Vagina (tissue), 2 donors: ENCODE results near the gene RNASEL. TPM values are rescaled to one million over a fixed set of nuclear protein-coding genes. Genes with fewer than 3 reads are reported as not detected.
"Not testable (repeated sequence)": the region's sequence is repeated elsewhere in the genome, so short reads cannot be mapped to it uniquely, and the experiment has no call there.

Experiments used
- DNase-seq, 2 donors: peaks; one replicate each; pipeline ENCODE4 v3.0.0-alpha.2; 2017; ENCODE audit errors: extremely low spot score in 2 of 2
- H3K27ac ChIP-seq: fragments of 200-600 bp; sonication (generic); one replicate; pipeline ENCODE4 v1.5.1; 2019
- H3K27me3 ChIP-seq: fragments of 200-600 bp; sonication (generic); one replicate; pipeline ENCODE4 v1.5.1; 2019
- H3K36me3 ChIP-seq, 2 donors: fragments of 200-600 bp; sonication (generic); one replicate each; pipeline ENCODE4 v1.5.1; 2017 to 2019
- H3K4me1 ChIP-seq: fragments of 200-600 bp; sonication (generic); one replicate; pipeline ENCODE4 v1.5.1; 2019
- H3K4me3 ChIP-seq, 2 donors: fragments of 200-600 bp; sonication (generic); 1 replicate in 1 of 2; 2 replicates in 1 of 2; pipeline ENCODE4 v1.5.1; 2016 to 2019
- H3K9me3 ChIP-seq: fragments of 200-600 bp; sonication (generic); one replicate; pipeline ENCODE4 v1.5.1; 2019
- POLR2A ChIP-seq, 2 donors: fragments of 450-650 bp; IDR thresholded peaks; one replicate each; pipeline ENCODE4 v1.6.1; 2017; ENCODE audit warnings: antibody characterized with exemption in 2 of 2, mild to moderate bottlenecking in 2 of 2, moderate library complexity in 2 of 2
- POLR2AphosphoS5 ChIP-seq, 2 donors: sonication (generic); formaldehyde crosslinking; IDR thresholded peaks; one replicate each; pipeline ENCODE4 v1.9.0; 2017; ENCODE audit warnings: antibody characterized with exemption in 2 of 2, mild to moderate bottlenecking in 2 of 2, low read depth in 1 of 2; ENCODE audit not compliant: insufficient read depth in 1 of 2
- intact Hi-C: fragments of 100-400 bp; cut with DNase I; formaldehyde crosslinking; loops from one replicate; pipeline ENCODE4 v1.15.1; 2023
- small RNA-seq: library from RNA; depleted of rRNA; stranded (forward); fragments of <200 nt; gene quantifications from one replicate; pipeline ENCODE3, GENCODE V24; 2016
- total RNA-seq: library from RNA; depleted of rRNA; stranded (reverse); fragments of >200 nt; gene quantifications from one replicate; pipeline ENCODE4 v1.2.3, GENCODE V29; 2016
- TF ChIP-seq, protein P1 (sequence below), 3 experiments: fragments of 450-650 bp in 2 of 3; fragments of 200-600 bp in 1 of 3; sonication (generic) in 1 of 3; IDR thresholded peaks; one replicate each; pipeline ENCODE4 v1.5.1; 2017 to 2019; ENCODE audit warnings: antibody characterized with exemption in 3 of 3, mild to moderate bottlenecking in 2 of 3, moderate library complexity in 2 of 3

RNASEL gene
- total RNA-seq, 1 donor from 2014 or later = 5.4 TPM

DNA sequence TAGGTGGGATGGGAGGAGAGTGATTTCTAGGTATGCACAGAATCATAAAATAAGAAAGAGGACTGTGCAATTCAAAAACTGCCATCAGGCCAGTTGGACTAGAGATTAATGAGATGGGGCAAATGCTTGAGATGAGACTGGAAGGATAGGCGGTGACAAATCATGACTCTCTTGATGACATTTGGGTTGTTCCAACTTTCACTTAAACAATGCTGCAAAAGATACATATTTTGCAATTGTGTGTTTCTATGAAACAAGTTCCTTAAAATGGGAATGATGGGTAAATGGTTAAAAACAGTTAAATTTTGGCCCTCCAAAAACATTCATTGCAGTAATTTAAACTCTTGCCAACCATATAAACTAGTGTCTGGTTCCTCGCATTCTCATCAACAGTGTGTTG is 55.2 kb downstream of the RNASEL start:
- no peak for TF ChIP-seq POLR2AphosphoS5 (IDR thresholded peaks at IDR 0.05; ENCODE audit: insufficient read depth in 1 of 2, low read depth in 1 of 2)
- TF ChIP-seq, protein P1, sequence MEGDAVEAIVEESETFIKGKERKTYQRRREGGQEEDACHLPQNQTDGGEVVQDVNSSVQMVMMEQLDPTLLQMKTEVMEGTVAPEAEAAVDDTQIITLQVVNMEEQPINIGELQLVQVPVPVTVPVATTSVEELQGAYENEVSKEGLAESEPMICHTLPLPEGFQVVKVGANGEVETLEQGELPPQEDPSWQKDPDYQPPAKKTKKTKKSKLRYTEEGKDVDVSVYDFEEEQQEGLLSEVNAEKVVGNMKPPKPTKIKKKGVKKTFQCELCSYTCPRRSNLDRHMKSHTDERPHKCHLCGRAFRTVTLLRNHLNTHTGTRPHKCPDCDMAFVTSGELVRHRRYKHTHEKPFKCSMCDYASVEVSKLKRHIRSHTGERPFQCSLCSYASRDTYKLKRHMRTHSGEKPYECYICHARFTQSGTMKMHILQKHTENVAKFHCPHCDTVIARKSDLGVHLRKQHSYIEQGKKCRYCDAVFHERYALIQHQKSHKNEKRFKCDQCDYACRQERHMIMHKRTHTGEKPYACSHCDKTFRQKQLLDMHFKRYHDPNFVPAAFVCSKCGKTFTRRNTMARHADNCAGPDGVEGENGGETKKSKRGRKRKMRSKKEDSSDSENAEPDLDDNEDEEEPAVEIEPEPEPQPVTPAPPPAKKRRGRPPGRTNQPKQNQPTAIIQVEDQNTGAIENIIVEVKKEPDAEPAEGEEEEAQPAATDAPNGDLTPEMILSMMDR (IDR thresholded peaks at IDR 0.05) = no peak
- TF ChIP-seq POLR2A (IDR thresholded peaks at IDR 0.05) = no peak
- Histone ChIP-seq H3K4me3 (no peak overlapping the region), H3K4me1 (no peaks in the 10 kb centered on the region), H3K27me3 (no peaks in the 10 kb centered on the region), H3K36me3 (no peaks in the 10 kb centered on the region), H3K9me3 (no peaks in the 10 kb centered on the region), H3K27ac (no peak overlapping the region)
- intact Hi-C loops = no loop called here
- no peak for DNase-seq

DNA sequence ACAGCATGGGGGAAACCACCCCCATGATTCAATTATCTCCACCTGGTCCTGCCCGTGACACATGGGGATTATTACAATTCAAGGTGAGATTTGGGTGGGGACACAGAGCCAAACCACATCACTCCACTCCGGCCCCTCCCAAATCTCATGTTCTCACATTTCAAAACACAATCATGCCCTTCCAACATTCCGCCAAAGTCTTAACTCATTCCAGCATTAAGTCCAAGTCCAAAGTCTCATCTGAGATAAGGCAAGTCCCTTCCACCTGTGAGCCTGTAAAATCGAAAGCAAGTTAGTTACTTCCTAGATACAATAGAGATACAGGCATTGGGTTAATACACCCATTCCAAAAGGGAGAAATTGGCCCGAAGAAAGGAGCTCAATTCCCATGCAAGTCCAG is 60.9 kb downstream of the RNASEL start:
- H3K4me3 ChIP-seq, intact Hi-C loops, H3K36me3 ChIP-seq, H3K4me1 ChIP-seq, DNase-seq, H3K9me3 ChIP-seq, H3K27me3 ChIP-seq, H3K27ac ChIP-seq: not testable (repeated sequence)

DNA sequence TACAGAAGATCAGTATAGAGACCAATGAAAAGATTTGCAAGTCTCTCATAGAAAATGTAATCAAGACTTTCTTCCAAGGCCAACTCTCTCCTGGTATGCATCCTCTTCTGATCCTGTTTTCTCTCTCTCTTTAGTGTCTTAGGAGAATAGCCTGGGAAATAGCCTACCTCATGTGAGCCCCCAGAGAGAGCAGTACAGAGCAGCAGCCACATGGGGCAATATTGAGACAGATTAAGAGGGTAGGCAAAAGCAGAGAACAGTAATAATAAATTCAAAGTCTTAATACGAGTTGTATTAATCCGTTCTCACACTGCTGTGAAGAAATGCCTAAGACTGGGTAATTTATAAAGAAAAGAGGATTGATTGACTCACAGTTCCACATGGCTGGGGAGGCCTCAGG is 61.4 kb downstream of the RNASEL start:
- DNase-seq = no peak
- H3K4me1 ChIP-seq = no peaks in the 10 kb centered on the region
- H3K9me3 ChIP-seq = peaks cover 3% of the 10 kb centered on the region
- no peaks in the 10 kb centered on the region for H3K27me3 ChIP-seq
- intact Hi-C loops = no loop called here
- no peak overlapping the region for H3K27ac ChIP-seq
- H3K4me3 ChIP-seq = no peak overlapping the region
- TF ChIP-seq POLR2A (IDR thresholded peaks at IDR 0.05) (no peak), POLR2AphosphoS5 (IDR thresholded peaks at IDR 0.05; ENCODE audit: insufficient read depth in 1 of 2, low read depth in 1 of 2) (no peak)
- TF ChIP-seq, protein P1 (IDR thresholded peaks at IDR 0.05) = no peak
- no peaks in the 10 kb centered on the region for H3K36me3 ChIP-seq

DNA sequence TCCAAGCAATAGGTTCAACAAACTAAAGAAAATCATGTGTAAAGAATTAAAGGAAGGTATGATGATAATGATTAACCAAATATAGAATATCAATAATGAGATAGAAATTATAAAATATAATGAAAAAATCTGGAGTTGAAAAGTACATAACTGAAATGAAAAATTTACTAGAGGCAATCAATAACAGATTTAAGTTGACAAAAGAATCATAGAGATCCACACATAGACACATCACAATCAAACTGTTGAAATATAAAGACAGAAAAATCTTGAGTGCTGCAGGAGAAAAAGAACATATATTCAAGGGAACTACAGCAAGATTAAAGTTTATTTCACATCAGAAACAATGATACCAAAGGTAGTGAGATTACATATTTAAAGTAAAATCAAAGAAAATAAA is 63.7 kb downstream of the RNASEL start:
- Histone ChIP-seq H3K9me3 (peaks cover 3% of the 10 kb centered on the region), H3K4me3 (no peak overlapping the region), H3K27ac (no peak overlapping the region), H3K36me3 (no peaks in the 10 kb centered on the region), H3K4me1 (no peaks in the 10 kb centered on the region), H3K27me3 (no peaks in the 10 kb centered on the region)
- intact Hi-C loops = no loop called here
- DNase-seq = no peak
- no peak for TF ChIP-seq POLR2A (IDR thresholded peaks at IDR 0.05)
- no peak for TF ChIP-seq POLR2AphosphoS5 (IDR thresholded peaks at IDR 0.05; ENCODE audit: insufficient read depth in 1 of 2, low read depth in 1 of 2)
- TF ChIP-seq, protein P1 (IDR thresholded peaks at IDR 0.05) = no peak

Small RNAs within 50 kb of the gene (small RNA-seq; reads per million reads assigned to genes)
- not detected for gene RF00017

Other genes starting within 250 kb of the RNASEL start
- gene GLUL, start 197.5 kb downstream of the RNASEL start, total RNA-seq = 2,462 TPM
- gene TEDDM1, start 188.6 kb downstream of the RNASEL start, total RNA-seq = not detected
- not detected for gene RGSL1, start 139.1 kb downstream of the RNASEL start, total RNA-seq
- gene RGS16, start 15.1 kb upstream of the RNASEL start, total RNA-seq = 1.2 TPM
- not detected for gene RGS8, start 95.3 kb upstream of the RNASEL start, total RNA-seq
- gene NPL, start 200.5 kb upstream of the RNASEL start, total RNA-seq = 16.2 TPM